RKO (cell line): ENCODE measurements around the gene TRPV2.
A peak's percentile ranks its signal among the peaks of the same experiment; 100 is the strongest.

ENCODE experiments used
- DNase-seq: peaks from one replicate; pipeline ENCODE4 v3.0.0-alpha.2; 2016; ENCODE audit warnings: low spot score

TRPV2 gene

GRCh38 chr17:16477255-16477654 is 61.9 kb downstream of the TRPV2 start:
- DNase-seq = peak; percentile 69

- no peak for DNase-seq
Observed at GRCh38 chr17:16477666-16478065, 62.3 kb downstream of the TRPV2 start.

- DNase-seq = no peak
Observed at GRCh38 chr17:16478649-16479048, 63.3 kb downstream of the TRPV2 start.

- no peak for DNase-seq
Observed at GRCh38 chr17:16479264-16479663, 63.9 kb downstream of the TRPV2 start.

- no peak for DNase-seq
Observed at GRCh38 chr17:16480995-16481394, 65.6 kb downstream of the TRPV2 start.

GRCh38 chr17:16482253-16482652 is 66.9 kb downstream of the TRPV2 start:
- DNase-seq = no peak

GRCh38 chr17:16483021-16483645 is 67.8 kb downstream of the TRPV2 start:
- no peak for DNase-seq

- no peak for DNase-seq
Observed at GRCh38 chr17:16484445-16485175, 69.2 kb downstream of the TRPV2 start.
